ENCODE results near the gene ZFAND2B. TPM values are rescaled to one million over a fixed set of nuclear protein-coding genes. Genes with fewer than 3 reads are reported as not detected.

The ZFAND2B gene
- total and polyA plus RNA-seq, 2 donors (not counting 1 experiment from before 2014, with no cell fraction given) = 55.2 to 115 TPM

- no peak overlapping the region for H3K4me3 ChIP-seq (ENCODE audit: control extremely low read depth in 1 of 5, extremely low read depth in 1 of 5, insufficient read depth in 1 of 5, low read depth in 2 of 5, low read length in 4 of 5)
- H3K27me3 Mint-ChIP-seq = peaks cover 4% of the 10 kb centered on the region
- H3K79me2 ChIP-seq (ENCODE audit: control insufficient read depth, insufficient read depth, low read length) = peaks cover 6% of the 10 kb centered on the region
- peaks cover 21% of the 10 kb centered on the region for H3K4me1 Mint-ChIP-seq
- intact Hi-C loops (cut with micrococcal nuclease) = no loop called here
- H3K9me3 ChIP-seq (ENCODE audit: control extremely low read depth in 1 of 3, control insufficient read depth in 2 of 3, insufficient read depth in 1 of 3, low read length in 2 of 3) = no peaks in the 10 kb centered on the region
- H4K20me1 ChIP-seq (ENCODE audit: control insufficient read depth, insufficient read depth, low read length, poor library complexity, severe bottlenecking) = peaks cover 14% of the 10 kb centered on the region
- H3K9me3 Mint-ChIP-seq (ENCODE audit: insufficient read depth) = no peaks in the 10 kb centered on the region
- H2AFZ ChIP-seq (ENCODE audit: insufficient read depth, low read depth, low read length, poor library complexity, severe bottlenecking) = no peak overlapping the region
- no peaks in the 10 kb centered on the region for H3K27me3 ChIP-seq (replicated peaks in 1 of 4; ENCODE audit: control extremely low read depth in 1 of 4, control insufficient read depth in 3 of 4, insufficient read depth in 4 of 4, low read length in 3 of 4)
- peaks cover 12 to 15% of the 10 kb centered on the region in 2 donors for H3K4me1 ChIP-seq (ENCODE audit: control insufficient read depth in 2 of 2, insufficient read depth in 2 of 2, low read length in 2 of 2)
- no peak for TF ChIP-seq CTCF (IDR thresholded peaks at IDR 0.05)
- TF ChIP-seq EZH2 (IDR thresholded peaks at IDR 0.05; ENCODE audit: borderline replicate concordance, insufficient read depth, low read depth, low read length, poor library complexity, severe bottlenecking) = no peak
- WGBS (ENCODE audit: insufficient coverage) = 100% methylated on average over 1 of the region's 7 CpGs
- ChIA-PET CTCF (interaction anchor here (0.7 to 5.7 kb wide), 3 partner anchors 19 to 223 kb away, joined by 4 to 63 read pairs (median 4); partner anchors contain the start of gene CNPPD1), POLR2A (interaction anchor here (0.7 to 1.5 kb wide), 2 partner anchors 24 to 25 kb away, joined by 3 to 4 read pairs; partner anchors contain the start of genes ANKZF1 and ATG9A)
- H3K27ac ChIP-seq (ENCODE audit: low read length in 2 of 2) = no peak overlapping the region
- ATAC-seq (ENCODE audit: low read depth) (no peak), DNase-seq (no peak)
- no peak overlapping the region for H3K27ac Mint-ChIP-seq
- H3K36me3 ChIP-seq (replicated peaks in 1 of 2; ENCODE audit: control extremely low read depth in 1 of 2, control insufficient read depth in 1 of 2, extremely low read depth in 1 of 2, insufficient read depth in 2 of 2, low read length in 1 of 2) = peaks cover 6 to 18% of the 10 kb centered on the region in 2 experiments
- H3K4me3 Mint-ChIP-seq = no peak overlapping the region
- no peak overlapping the region for H3K4me2 ChIP-seq (replicated peaks; ENCODE audit: low read depth, low read length, poor library complexity, severe bottlenecking)
- H3K9ac ChIP-seq (ENCODE audit: low read length) = no peak overlapping the region
Observed at GRCh38 chr2:219204425-219205164, 2.0 kb upstream of the ZFAND2B start.

GRCh38 chr2:219205165-219205538 lies 1.4 kb upstream of the ZFAND2B start:
- Mint-ChIP-seq H3K27me3 (peaks cover 3% of the 10 kb centered on the region), H3K27ac (no peak overlapping the region), H3K4me3 (no peak overlapping the region), H3K4me1 (peaks cover 21% of the 10 kb centered on the region), H3K9me3 (ENCODE audit: insufficient read depth) (no peaks in the 10 kb centered on the region)
- DNase-seq (no peak), ATAC-seq (ENCODE audit: low read depth) (no peak)
- no peaks in the 10 kb centered on the region for H3K9me3 ChIP-seq (ENCODE audit: control extremely low read depth in 1 of 3, control insufficient read depth in 2 of 3, insufficient read depth in 1 of 3, low read length in 2 of 3)
- H4K20me1 ChIP-seq (ENCODE audit: control insufficient read depth, insufficient read depth, low read length, poor library complexity, severe bottlenecking) = peaks cover 14% of the 10 kb centered on the region
- POLR2A ChIA-PET = interaction anchor here (1.5 to 3.0 kb wide), 4 partner anchors 24 to 48 kb away, joined by 4 to 46 read pairs (median 7); partner anchors contain the start of genes ANKZF1, ATG9A, CNPPD1 and RETREG2
- H3K4me1 ChIP-seq (ENCODE audit: control insufficient read depth in 2 of 2, insufficient read depth in 2 of 2, low read length in 2 of 2) = peaks cover 12 to 15% of the 10 kb centered on the region in 2 donors
- peaks cover 6% of the 10 kb centered on the region for H3K79me2 ChIP-seq (ENCODE audit: control insufficient read depth, insufficient read depth, low read length)
- H3K4me2 ChIP-seq (replicated peaks; ENCODE audit: low read depth, low read length, poor library complexity, severe bottlenecking) = no peak overlapping the region
- H3K4me3 ChIP-seq (ENCODE audit: control extremely low read depth in 1 of 5, extremely low read depth in 1 of 5, insufficient read depth in 1 of 5, low read depth in 2 of 5, low read length in 4 of 5) = no peak overlapping the region
- CTCF ChIA-PET = interaction anchor here (1.1 to 5.7 kb wide), 3 partner anchors 31 to 90 kb away, joined by 4 to 63 read pairs (median 22); partner anchors contain the start of genes CNPPD1, GLB1L and STK16
- TF ChIP-seq CTCF (IDR thresholded peaks at IDR 0.05) (no peak), EZH2 (IDR thresholded peaks at IDR 0.05; ENCODE audit: borderline replicate concordance, insufficient read depth, low read depth, low read length, poor library complexity, severe bottlenecking) (no peak)
- no peak overlapping the region for H3K27ac ChIP-seq (ENCODE audit: low read length in 2 of 2)
- H3K27me3 ChIP-seq (replicated peaks in 1 of 4; ENCODE audit: control extremely low read depth in 1 of 4, control insufficient read depth in 3 of 4, insufficient read depth in 4 of 4, low read length in 3 of 4) = no peaks in the 10 kb centered on the region
- no peak overlapping the region for H3K9ac ChIP-seq (ENCODE audit: low read length)
- 83% methylated on average over 1 of the region's 5 CpGs for WGBS (ENCODE audit: insufficient coverage)
- no peak overlapping the region for H2AFZ ChIP-seq (ENCODE audit: insufficient read depth, low read depth, low read length, poor library complexity, severe bottlenecking)
- intact Hi-C loops (cut with micrococcal nuclease) = no loop called here
- peaks cover 7 to 23% of the 10 kb centered on the region in 2 experiments for H3K36me3 ChIP-seq (replicated peaks in 1 of 2; ENCODE audit: control extremely low read depth in 1 of 2, control insufficient read depth in 1 of 2, extremely low read depth in 1 of 2, insufficient read depth in 2 of 2, low read length in 1 of 2)

Measured in B cell (primary cell).